CD4-positive, alpha-beta memory T cell (primary cell): ENCODE measurements around the gene EZH2. TPM values are rescaled to one million over a fixed set of nuclear protein-coding genes. Genes with fewer than 3 reads are reported as not detected.
A peak's percentile ranks its signal among the peaks of the same experiment; 100 is the strongest.

ENCODE experiments used
- CTCF ChIA-PET: fragments of 350-600 bp; sonication (Branson Sonifier 250); formaldehyde crosslinking; loops from one replicate; lab custom pipeline; 2021; ENCODE audit warnings: inconsistent platforms; ENCODE audit not compliant: partially characterized antibody; lab: Charles Lee
- POLR2A ChIA-PET: fragments of 350-600 bp; sonication (Branson Sonifier 250); formaldehyde crosslinking; loops from one replicate; lab custom pipeline; 2021; ENCODE audit not compliant: partially characterized antibody; lab: Charles Lee
- DNase-seq, 5 donors: peaks; one replicate each; pipeline versions ENCODE4 v3.0.0 to v3.0.0-alpha.2; 2020 to 2022; ENCODE audit warnings: mixed read lengths in 1 of 5
- H3K27ac ChIP-seq: one replicate; pipeline ENCODE4 v1.7.0; 2013; ENCODE audit warnings: low read depth, low read length
- H3K27me3 ChIP-seq: 2 replicates; pipeline ENCODE4 v1.7.0; 2013; ENCODE audit warnings: mild to moderate bottlenecking, low read length, moderate library complexity; ENCODE audit not compliant: insufficient read depth
- H3K36me3 ChIP-seq: 2 replicates; pipeline ENCODE4 v1.7.0; 2013; ENCODE audit warnings: mild to moderate bottlenecking, low read length, moderate library complexity; ENCODE audit not compliant: insufficient read depth
- H3K4me1 ChIP-seq: 2 replicates; pipeline ENCODE4 v1.7.0; 2013; ENCODE audit warnings: mild to moderate bottlenecking, low read length, moderate library complexity; ENCODE audit not compliant: insufficient read depth
- H3K4me3 ChIP-seq, 2 donors: one replicate each; pipeline ENCODE4 v1.7.0; 2013; ENCODE audit warnings: low read length in 2 of 2, mild to moderate bottlenecking in 1 of 2
- H3K9me3 ChIP-seq, 2 donors: one replicate each; pipeline ENCODE4 v1.7.0; 2013; ENCODE audit warnings: low read length in 2 of 2, control low read depth in 1 of 2; ENCODE audit not compliant: control insufficient read depth in 1 of 2
- H3K27ac Mint-ChIP-seq, 7 donors: one replicate each; pipeline ENCODE4 v1.8.0; 2020 to 2021; ENCODE audit warnings: mixed read lengths in 7 of 7, mild to moderate bottlenecking in 6 of 7, inconsistent platforms in 3 of 7, moderate library complexity in 3 of 7
- H3K27me3 Mint-ChIP-seq, 2 donors: one replicate each; pipeline ENCODE4 v1.8.0; 2020 to 2021; ENCODE audit warnings: mixed read lengths in 2 of 2
- H3K36me3 Mint-ChIP-seq, 2 donors: one replicate each; pipeline ENCODE4 v1.8.0; 2020 to 2021; ENCODE audit warnings: mixed read lengths in 2 of 2, inconsistent platforms in 1 of 2, mild to moderate bottlenecking in 1 of 2
- H3K4me1 Mint-ChIP-seq, 4 donors: one replicate each; pipeline ENCODE4 v1.8.0; 2020 to 2021; ENCODE audit warnings: mixed read lengths in 4 of 4, mild to moderate bottlenecking in 1 of 4
- H3K4me3 Mint-ChIP-seq, 8 donors: one replicate each; pipeline ENCODE4 v1.8.0; 2020 to 2021; ENCODE audit warnings: mixed read lengths in 8 of 8, mild to moderate bottlenecking in 7 of 8, moderate library complexity in 6 of 8, inconsistent platforms in 3 of 8
- H3K9me3 Mint-ChIP-seq, 8 donors: one replicate each; pipeline ENCODE4 v1.8.0; 2020 to 2021; ENCODE audit warnings: mixed read lengths in 8 of 8, mild to moderate bottlenecking in 5 of 8, inconsistent platforms in 3 of 8, moderate library complexity in 1 of 8
- intact Hi-C: fragments of 100-400 bp; cut with micrococcal nuclease; formaldehyde crosslinking; loops from one replicate; pipeline ENCODE4 v1.15.1; 2023
- polyA plus RNA-seq, 2 donors: library from polyadenylated mRNA; unstranded; fragments of 300-500 nt; fragmentation: Illumina TruSeq; gene quantifications; one replicate each; pipeline ENCODE4 v1.2.3, GENCODE V29; 2021
- total RNA-seq, 2 experiments: library from RNA; stranded (reverse); gene quantifications; one replicate each; pipeline ENCODE4 v1.2.3, GENCODE V29; 2021

EZH2 gene
- total and polyA plus RNA-seq, 4 experiments from 2014 or later: 4.3 to 11.3 (median 7.5) TPM

GRCh38 chr7:148850564-148850963 lies 33.5 kb downstream of the EZH2 start:
- H3K27ac Mint-ChIP-seq: no peak overlapping the region
- no peak for DNase-seq
- H3K4me3 ChIP-seq: no peak overlapping the region
- H3K4me1 ChIP-seq: peaks cover 48% of the 10 kb centered on the region
- no peaks in the 10 kb centered on the region for H3K36me3 Mint-ChIP-seq
- H3K27me3 Mint-ChIP-seq: no peaks in the 10 kb centered on the region
- no peak overlapping the region for H3K27ac ChIP-seq
- H3K9me3 ChIP-seq: no peaks in the 10 kb centered on the region
- POLR2A ChIA-PET: interaction anchor here (1.0 to 1.1 kb wide), 2 partner anchors 33 to 34 kb away, joined by 3 to 4 read pairs; no protein-coding TSS in a partner anchor
- intact Hi-C loops: no loop called here
- H3K9me3 Mint-ChIP-seq: no peaks in the 10 kb centered on the region
- no peak overlapping the region for H3K4me3 Mint-ChIP-seq
- no peaks in the 10 kb centered on the region for H3K27me3 ChIP-seq
- no peaks in the 10 kb centered on the region for H3K36me3 ChIP-seq
- CTCF ChIA-PET: interaction anchor here (0.8 to 1.9 kb wide), 5 partner anchors 9 to 276 kb away, joined by 3 to 11 read pairs (median 4); no protein-coding TSS in a partner anchor
- peaks cover 25 to 39% (median 32%) of the 10 kb centered on the region in 4 donors for H3K4me1 Mint-ChIP-seq

GRCh38 chr7:148849393-148850098 lies 34.5 kb downstream of the EZH2 start:
- ChIA-PET POLR2A (no interaction called here), CTCF (interaction anchor here (0.5 to 1.3 kb wide), 3 partner anchors 12 to 118 kb away, joined by 3 read pairs; no protein-coding TSS in a partner anchor)
- Mint-ChIP-seq H3K27me3 (no peaks in the 10 kb centered on the region), H3K4me1 (peaks cover 27 to 45% (median 35%) of the 10 kb centered on the region in 4 donors), H3K4me3 (no peak overlapping the region), H3K27ac (peak overlapping the region in 2 of 7 donors; percentile 50 to 67), H3K36me3 (no peaks in the 10 kb centered on the region), H3K9me3 (no peaks in the 10 kb centered on the region)
- no peaks in the 10 kb centered on the region for H3K27me3 ChIP-seq
- H3K4me1 ChIP-seq: peaks cover 58% of the 10 kb centered on the region
- H3K4me3 ChIP-seq: no peak overlapping the region
- no peaks in the 10 kb centered on the region for H3K36me3 ChIP-seq
- DNase-seq: no peak
- H3K9me3 ChIP-seq: no peaks in the 10 kb centered on the region
- H3K27ac ChIP-seq: no peak overlapping the region
- intact Hi-C loops: no loop called here

- intact Hi-C loops: no loop called here
- no peak for DNase-seq
- Mint-ChIP-seq H3K4me1 (peaks cover 27 to 46% (median 37%) of the 10 kb centered on the region in 4 donors), H3K27ac (no peak overlapping the region), H3K9me3 (no peaks in the 10 kb centered on the region), H3K4me3 (no peak overlapping the region), H3K27me3 (no peaks in the 10 kb centered on the region), H3K36me3 (no peaks in the 10 kb centered on the region)
- H3K27ac ChIP-seq: no peak overlapping the region
- ChIA-PET POLR2A (no interaction called here), CTCF (interaction anchor here (1.3 to 3.3 kb wide), 3 partner anchors 8 to 115 kb away, joined by 3 to 21 read pairs (median 3); no protein-coding TSS in a partner anchor)
- no peak overlapping the region for H3K4me3 ChIP-seq
- H3K27me3 ChIP-seq: no peaks in the 10 kb centered on the region
- H3K4me1 ChIP-seq: peaks cover 58% of the 10 kb centered on the region
- H3K36me3 ChIP-seq: no peaks in the 10 kb centered on the region
- H3K9me3 ChIP-seq: no peaks in the 10 kb centered on the region
Observed at GRCh38 chr7:148847815-148848734, 36.0 kb downstream of the EZH2 start.

- Histone ChIP-seq H3K27ac (no peak overlapping the region), H3K36me3 (no peaks in the 10 kb centered on the region), H3K4me3 (no peak overlapping the region), H3K4me1 (peaks cover 15% of the 10 kb centered on the region), H3K27me3 (no peaks in the 10 kb centered on the region), H3K9me3 (no peaks in the 10 kb centered on the region)
- H3K27me3 Mint-ChIP-seq: no peaks in the 10 kb centered on the region
- H3K27ac Mint-ChIP-seq: peak overlapping the region in 5 of 7 donors; percentile 47 to 87 (median 52)
- DNase-seq: peak in 4 of 5 donors; percentile 11 to 47 (median 26)
- H3K4me3 Mint-ChIP-seq: peak overlapping the region in 4 of 8 donors; percentile 36 to 72 (median 49)
- ChIA-PET CTCF (interaction anchor here (0.6 to 0.8 kb wide), 2 partner anchors 53 to 129 kb away, joined by 4 read pairs; no protein-coding TSS in a partner anchor), POLR2A (no interaction called here)
- H3K36me3 Mint-ChIP-seq: peaks cover 6 to 12% of the 10 kb centered on the region in 2 donors
- intact Hi-C loops: no loop called here
- H3K9me3 Mint-ChIP-seq: peaks cover 0 to 3% (median 0%) of the 10 kb centered on the region in 8 donors
- peaks cover 19 to 45% (median 27%) of the 10 kb centered on the region in 4 donors for H3K4me1 Mint-ChIP-seq
Observed at GRCh38 chr7:148838905-148839304, 45.2 kb downstream of the EZH2 start.

- H3K27me3 Mint-ChIP-seq: no peaks in the 10 kb centered on the region
- Histone ChIP-seq H3K27me3 (no peaks in the 10 kb centered on the region), H3K4me3 (no peak overlapping the region), H3K4me1 (peaks cover 15% of the 10 kb centered on the region), H3K27ac (no peak overlapping the region), H3K36me3 (no peaks in the 10 kb centered on the region), H3K9me3 (no peaks in the 10 kb centered on the region)
- POLR2A ChIA-PET: interaction anchor here (0.6 to 1.0 kb wide), 2 partner anchors 16 to 127 kb away, joined by 3 read pairs; no protein-coding TSS in a partner anchor
- H3K9me3 Mint-ChIP-seq: peaks cover 0 to 4% (median 0%) of the 10 kb centered on the region in 8 donors
- CTCF ChIA-PET: no interaction called here
- H3K4me1 Mint-ChIP-seq: peaks cover 15 to 37% (median 24%) of the 10 kb centered on the region in 4 donors
- no peak overlapping the region for H3K27ac Mint-ChIP-seq
- no peak for DNase-seq
- peaks cover 8 to 12% of the 10 kb centered on the region in 2 donors for H3K36me3 Mint-ChIP-seq
- intact Hi-C loops: no loop called here
- H3K4me3 Mint-ChIP-seq: no peak overlapping the region
Observed at GRCh38 chr7:148835854-148836253, 48.2 kb downstream of the EZH2 start.

GRCh38 chr7:148834605-148835004 lies 49.5 kb downstream of the EZH2 start:
- DNase-seq: no peak
- H3K9me3 Mint-ChIP-seq: peaks cover 0 to 5% (median 0%) of the 10 kb centered on the region in 8 donors
- H3K4me3 ChIP-seq: no peak overlapping the region
- peaks cover 8% of the 10 kb centered on the region for H3K4me1 ChIP-seq
- no peaks in the 10 kb centered on the region for H3K27me3 ChIP-seq
- H3K4me1 Mint-ChIP-seq: peaks cover 11 to 27% (median 19%) of the 10 kb centered on the region in 4 donors
- H3K9me3 ChIP-seq: no peaks in the 10 kb centered on the region
- intact Hi-C loops: no loop called here
- H3K27ac ChIP-seq: no peak overlapping the region
- no peak overlapping the region for H3K27ac Mint-ChIP-seq
- no peaks in the 10 kb centered on the region for H3K27me3 Mint-ChIP-seq
- H3K36me3 ChIP-seq: no peaks in the 10 kb centered on the region
- ChIA-PET POLR2A (no interaction called here), CTCF (no interaction called here)
- peaks cover 8 to 12% of the 10 kb centered on the region in 2 donors for H3K36me3 Mint-ChIP-seq
- no peak overlapping the region for H3K4me3 Mint-ChIP-seq
